NCI-H128 (cell line): ENCODE results near the gene NCAM1.

Source experiments
- DNase-seq: peaks from one replicate; lab custom pipeline; 2025; ENCODE audit not compliant: unreplicated experiment; lab: John Stamatoyannopoulos, UW

NCAM1 gene

DNA sequence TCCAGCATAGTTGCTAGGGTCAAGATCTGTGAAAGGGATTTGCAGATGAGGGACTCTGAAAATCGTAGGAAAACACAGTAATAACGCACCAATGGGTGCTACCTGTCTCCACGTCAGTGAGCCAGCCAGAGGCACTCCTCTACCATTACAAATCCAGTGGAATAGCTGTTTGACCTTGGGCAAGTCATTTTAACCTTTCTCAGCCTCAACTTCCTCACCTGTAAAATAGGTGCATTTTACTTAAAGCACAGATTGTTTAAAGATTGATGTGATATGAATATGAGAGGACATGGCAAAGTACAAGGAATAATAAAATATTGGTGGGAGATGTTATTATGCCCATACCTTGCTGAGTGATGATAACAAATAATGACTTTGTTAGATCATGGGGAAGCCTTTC lies 205.1 kb downstream of the NCAM1 start:
- no peak for DNase-seq

DNA sequence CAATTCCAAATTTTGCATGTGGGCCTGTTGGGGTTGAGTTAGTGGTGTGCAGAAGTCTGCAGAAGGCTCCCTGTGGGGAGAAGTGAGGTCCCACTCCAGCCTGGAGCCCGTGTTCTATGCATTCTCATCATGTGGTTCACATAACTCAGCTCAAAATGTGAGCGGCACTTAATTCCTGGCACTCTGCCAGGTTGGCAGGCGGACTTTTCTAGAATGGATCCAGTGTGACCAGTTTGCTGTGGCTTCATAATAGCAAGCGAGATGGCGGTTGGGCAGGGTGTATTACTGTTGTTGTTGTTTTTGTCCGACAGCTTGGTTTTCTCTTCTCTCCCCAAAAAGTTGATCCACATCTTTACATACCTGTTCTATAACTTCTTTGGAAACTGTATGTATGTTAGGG lies 206.4 kb downstream of the NCAM1 start:
- DNase-seq, result no peak

DNA sequence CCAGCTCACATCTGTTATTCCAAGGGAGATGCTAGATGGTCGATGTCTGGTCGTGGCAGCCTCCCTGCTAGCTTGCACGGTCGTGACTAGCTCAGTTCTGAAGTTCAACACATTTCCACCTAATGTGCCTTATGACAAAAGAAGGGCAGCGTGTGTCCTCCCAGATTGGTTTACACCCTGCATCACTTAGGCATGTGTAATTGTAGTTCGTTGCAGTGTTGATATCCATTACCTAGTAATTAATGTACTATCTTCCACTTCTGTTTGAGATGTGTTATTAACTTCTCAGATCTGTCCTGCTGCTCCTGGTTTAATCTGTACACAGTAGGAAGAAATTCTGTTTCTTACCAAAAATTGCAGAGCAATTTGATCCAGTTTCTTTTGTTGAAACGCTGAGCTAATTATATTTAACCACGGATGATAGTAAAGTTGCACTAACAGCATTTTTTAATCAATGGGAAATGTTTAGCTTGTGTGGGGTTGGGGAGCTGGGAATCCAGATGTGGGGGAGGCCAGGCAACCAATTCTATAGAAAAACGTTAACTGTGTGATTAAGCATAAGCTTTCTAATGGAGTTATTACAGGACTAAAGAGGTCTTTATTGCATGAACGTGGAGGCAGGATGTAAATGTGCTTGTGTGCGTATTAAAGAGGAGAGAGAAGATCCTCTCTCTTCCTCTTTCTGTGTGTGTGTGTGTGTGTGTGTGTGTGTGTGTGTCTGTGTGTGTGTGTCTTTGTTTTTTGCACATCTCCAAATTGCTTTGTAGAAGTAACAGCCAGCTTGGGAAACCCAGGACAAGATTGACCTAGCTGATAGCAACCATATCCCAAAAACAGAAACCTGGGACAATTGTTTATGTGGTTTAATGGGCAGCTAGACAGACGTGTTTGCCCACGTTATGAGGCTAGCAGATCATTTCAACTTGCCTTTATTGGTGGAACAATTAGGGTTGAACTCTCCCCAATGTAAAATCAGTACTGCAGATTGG lies 207.4 kb downstream of the NCAM1 start:
- no peak for DNase-seq

DNA sequence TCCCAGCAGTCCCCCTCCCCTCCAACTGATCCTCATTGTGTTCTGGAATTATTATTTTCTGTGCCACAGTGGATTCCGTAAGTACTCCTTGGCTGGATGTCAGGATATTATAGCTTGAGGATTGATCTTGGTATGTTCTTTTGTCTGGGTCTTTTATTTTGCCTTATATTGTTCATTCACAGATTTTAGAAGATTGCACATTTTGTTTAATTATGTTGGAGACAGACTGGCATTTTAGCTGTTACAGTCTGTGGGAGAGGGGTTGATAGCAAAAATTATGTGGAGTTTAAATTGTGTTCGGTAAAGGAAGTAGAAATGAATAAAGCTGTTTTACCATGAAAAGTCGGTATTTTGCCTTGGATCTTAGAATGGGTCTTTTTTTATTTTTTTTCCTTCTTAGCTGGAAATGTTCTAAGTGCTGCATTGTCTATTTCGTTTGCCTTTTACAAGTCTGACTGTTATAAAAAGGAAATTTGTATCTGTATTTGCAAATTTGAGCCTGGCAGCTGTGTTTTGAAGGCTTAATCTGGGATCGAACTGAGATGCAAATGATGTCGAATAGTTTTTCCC lies 211.2 kb downstream of the NCAM1 start:
- no peak for DNase-seq

DNA sequence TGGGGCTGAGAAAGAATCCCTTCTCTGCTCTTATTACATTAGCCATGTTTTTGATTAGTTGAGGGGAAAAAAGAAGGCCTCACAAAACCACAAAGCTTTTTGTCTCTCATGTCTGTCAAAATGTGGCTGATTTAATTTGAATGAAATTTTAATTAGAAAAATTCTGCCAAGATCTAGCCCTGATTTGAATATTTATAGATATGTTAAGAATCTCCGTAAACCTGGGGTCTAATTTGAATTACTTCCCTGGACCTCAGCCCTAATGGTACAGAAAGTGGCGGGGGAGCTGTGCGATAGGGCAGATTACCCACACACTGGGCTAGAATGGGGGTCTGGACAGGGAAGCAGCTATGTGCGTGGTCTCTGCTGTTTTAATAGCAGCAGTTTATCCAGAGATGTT lies 211.9 kb downstream of the NCAM1 start:
- no peak for DNase-seq

DNA sequence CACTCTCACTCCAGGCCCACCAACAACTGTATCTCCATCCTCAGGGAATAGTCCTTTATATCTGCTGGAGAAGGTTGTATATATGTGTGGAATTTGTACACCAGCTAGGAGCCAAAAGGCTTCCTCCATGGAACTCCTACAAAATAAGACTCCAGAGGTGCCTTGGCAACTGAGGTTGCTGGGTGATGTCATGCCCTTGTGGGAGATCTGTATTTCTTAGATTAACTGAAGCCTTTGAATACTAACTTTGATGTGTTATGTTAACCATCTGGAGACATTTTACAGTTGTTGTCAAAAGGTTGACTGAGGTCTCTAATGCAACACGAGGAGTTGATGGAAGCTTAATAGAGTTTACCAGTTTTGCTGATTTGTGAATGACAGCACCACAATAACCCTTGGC lies 213.7 kb downstream of the NCAM1 start:
- DNase-seq, result no peak

DNA sequence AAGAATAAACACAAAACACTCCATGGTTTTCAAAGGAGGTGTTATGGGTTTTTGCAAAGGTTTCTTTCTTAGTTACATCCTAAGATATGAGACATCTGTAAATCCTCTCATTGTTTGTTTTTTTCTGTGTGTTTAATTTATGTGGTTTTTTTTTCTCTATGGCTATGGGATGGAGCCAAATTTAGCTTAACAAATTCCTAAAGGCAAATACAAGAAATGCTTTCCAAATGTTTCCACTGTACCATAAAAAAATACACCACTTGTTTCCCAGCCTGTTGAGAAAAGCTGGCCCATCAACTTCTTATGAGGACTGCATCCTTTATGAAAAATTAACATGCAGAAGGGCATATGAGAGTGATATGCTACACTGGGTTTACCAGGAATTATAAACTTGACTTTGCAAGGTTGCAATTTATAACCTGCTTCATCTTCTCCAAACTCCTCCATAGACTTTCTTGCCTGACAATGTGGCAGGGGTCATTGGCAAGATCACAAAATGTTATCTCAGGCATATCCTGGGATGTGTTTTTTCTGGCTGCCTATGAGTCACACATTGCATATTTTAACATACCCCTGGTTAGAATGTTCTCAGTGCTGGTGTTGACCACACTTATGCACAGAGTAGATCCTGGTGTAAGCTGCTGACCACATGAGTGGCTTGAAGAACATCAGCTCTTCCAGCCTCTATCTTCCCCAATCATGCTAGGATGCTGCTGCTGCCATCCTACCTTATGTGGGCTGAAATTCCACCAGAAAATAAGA lies 215.6 kb downstream of the NCAM1 start:
- no peak for DNase-seq

DNA sequence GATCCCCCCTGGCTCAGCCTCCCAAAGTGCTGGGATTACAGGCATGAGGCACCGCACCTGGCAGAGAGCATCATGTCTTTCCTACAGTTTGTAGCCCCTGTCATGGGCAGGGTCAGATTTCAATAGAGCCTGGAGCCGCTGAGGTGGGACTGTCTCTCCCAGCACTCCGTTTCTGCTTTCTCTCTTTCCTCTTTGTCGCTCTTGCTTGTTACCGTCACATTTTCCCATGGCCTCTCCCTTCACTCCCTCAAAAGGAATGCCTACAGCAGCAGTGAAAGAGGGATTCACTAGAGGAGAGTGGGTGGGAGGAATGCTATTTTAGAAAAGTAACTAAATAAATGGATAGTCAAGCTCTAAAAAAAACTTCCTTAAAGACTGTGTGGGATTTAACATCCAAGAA lies 216.5 kb downstream of the NCAM1 start:
- no peak for DNase-seq

DNA sequence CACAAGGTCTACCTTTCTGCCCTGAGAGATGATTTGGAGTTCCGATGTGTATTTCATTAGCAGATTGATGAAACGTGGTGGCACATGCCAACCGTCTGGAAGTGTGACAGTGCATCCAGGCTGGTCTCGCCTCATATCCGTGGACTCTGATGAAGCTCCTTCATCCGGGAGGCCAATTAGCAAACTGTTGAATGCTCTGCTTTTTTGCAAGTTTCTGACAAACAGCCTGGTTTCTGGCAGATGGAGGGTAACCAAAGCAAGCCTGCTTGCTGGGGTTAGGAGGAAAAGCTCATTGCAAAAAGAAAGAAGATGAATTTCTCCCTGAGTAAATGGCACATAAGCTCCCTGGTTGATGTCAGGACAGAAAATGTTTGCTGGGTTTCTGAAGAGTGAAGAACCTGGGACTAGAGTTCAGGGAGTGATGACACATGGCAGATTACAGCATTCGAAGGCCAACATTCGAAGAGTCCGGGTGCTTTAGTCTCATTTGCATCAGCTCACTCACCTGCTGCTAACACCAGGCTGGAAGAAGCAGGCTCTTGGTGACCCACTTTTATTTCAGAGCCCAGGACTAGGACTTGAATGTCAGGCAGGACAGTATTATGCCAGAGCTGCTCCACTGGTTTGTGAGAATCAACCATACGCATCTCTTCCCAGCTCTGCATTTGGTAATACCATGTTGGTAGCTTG lies 217.3 kb downstream of the NCAM1 start:
- DNase-seq, result no peak

DNA sequence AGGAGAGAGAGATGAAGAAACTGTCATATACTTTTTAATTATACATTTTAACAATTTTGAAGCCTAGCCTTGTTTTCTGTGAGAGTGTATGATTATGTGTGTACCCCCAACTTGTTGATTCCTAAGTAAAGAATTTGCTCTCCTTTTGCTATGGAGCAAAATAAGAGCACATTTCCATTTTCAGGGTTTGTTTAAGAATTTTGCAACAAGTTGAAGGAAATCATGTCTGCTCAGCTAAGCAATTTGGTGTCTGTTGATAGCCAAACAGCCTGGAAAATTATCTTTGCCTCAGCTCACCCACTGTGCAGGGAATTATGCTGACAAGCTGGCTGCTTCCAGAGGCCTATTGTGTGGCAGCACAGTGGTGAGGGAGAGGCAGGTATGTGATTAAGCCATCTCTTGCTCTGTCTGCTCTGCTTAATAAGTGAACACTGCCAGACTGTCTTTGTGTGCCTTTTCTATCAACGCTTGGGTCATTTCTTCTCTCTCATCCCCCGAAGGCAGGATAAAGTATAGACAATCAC lies 218.0 kb downstream of the NCAM1 start:
- DNase-seq, result no peak

DNA sequence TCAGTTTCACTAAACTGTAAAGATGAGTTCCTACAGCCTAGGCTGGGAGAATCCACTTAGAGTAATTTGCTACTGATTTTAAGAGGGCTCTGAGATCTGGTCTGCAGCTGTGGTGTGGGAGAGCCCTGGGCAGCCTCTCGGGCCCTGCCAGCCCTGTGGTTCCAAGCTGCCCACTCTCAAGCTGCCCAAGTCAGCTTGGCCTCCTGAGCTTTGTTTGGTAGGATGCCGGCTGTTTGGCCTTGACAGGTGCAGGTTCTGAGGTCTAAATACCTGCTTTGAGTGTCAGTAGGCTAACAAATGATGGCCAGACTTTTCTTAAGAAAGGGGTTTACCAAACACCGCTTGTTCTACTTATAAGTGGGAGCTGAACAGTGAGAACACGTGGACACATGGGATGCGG lies 219.9 kb downstream of the NCAM1 start:
- DNase-seq, result no peak

DNA sequence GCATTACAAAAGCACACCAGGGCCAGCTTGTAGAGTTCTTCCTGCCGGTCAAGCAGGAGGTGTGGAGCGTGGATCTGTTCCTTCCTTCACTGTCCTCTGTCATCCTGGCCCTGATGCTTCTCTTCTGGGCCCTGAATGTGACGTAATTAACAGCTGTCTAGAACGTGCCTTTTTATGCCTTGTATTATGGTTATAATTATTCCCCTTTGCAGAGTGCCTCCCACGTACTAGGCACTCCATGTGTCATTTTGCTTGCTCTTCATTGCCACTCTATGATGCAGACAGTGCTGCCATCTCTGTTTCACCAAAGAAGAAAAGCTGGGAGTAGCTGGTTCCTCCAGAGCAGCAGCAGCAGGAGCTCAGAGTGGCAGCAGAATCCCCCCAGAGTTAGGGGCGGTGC lies 221.1 kb downstream of the NCAM1 start:
- no peak for DNase-seq

DNA sequence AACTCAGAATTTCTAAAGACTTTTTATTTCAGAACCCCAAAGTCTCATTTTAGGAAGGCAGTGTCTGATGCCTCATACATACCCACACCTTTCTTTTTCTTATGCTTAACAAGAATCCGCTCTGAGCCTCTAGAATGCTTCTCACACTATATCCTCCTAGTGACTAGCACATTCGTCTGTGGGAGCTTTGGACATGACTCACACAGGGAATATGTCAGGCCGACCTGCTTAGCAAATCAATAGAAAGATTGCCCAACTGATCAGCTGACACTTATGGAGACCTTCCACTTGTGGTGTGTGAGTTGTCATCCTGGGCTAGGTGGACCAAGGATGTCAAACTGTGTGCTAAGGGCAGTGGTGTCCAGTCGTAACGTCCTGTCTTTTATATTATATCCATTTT lies 223.3 kb downstream of the NCAM1 start:
- no peak for DNase-seq

DNA sequence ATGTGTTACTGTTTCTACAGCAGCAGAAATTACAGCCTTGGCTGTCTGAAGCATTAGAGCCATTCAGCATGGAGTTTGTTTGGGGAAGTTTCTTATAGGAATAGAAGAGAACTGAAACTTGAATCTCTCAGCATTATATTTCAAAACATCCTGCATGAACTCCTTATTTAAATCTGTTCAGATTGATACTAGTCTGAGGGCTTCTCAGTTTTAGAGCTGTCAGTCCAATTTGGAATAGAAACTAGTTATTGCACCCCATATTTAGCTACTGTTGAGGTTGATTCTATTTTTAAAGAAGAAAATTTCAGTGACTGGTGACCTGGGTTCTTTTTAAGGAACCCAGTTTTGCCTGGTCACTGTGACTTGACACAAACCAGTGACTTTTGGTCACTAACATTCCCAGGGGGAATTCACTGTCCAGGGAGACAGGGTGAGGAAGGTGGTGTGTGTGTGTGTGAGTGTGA lies 227.2 kb downstream of the NCAM1 start:
- DNase-seq, result no peak

DNA sequence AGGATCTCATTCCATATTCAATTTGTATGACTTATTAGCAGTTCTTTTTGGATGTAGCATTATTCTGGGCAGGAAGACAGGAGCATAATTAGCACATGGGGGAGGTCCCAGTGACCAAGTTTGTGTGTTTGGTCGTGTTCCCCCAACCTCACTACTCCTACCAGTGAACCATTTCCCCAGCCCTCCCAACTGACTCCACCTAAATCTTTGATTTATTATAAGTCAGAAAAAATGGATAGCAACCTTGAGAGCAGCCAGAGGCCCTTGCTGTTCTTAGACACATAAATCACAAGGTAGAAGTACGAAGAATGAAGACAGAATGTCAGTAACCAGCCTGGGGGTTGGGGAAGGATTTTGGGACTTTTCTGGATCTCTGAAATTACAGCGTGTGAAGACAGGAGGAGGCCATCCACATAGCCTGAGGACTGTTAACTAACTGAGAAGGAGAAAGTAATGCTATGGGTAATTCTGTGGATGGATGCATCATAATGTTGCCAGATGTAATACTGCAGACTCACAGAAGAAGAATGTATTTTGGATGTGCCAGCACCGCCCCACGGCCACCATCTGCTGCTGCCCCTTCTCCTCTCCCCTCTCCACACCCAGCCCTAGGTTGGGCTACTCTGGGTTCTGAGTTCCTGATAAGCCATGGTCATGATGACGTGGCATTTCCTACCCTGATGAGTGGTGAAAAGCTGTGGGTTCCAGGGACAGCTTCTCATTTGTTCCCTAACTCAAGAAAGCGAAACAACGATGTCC lies 228.9 kb downstream of the NCAM1 start:
- no peak for DNase-seq

DNA sequence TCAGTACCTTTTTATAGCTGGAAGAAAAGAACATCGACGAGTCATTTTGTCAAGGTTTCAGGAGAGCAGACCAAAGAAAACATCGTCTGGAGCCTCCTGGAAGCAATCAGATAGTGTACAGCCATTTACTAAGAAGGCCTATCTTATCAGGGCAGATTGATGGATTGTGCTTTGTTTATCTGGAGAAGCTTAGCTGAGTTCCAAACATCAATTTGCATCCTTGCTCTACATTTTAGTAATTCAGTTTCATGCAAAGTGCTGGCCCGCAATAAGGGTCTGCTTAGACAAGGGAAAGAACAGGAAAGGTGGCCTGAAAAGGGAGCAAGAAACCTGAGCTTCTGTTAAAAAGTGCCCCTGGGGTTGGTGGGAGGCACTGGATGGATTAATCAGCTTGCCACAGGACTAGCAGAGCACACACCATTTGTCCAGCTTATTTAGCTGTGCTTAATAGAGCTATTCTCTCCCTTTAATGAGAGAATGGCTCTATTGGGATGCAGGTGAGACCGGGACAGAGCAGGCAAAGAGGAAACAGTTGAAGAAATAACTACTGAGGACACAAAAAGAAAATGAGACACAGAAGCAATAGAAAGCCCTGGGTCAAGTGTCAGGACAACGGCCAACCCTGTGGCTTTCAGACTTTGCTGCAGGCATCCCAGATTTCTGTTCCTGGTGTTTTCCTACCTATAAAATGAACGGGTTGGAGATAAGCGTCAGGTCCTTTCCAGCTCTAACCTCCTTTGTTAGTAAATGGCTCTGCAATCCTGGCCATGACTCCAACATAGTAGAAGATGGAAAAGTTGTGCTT lies 231.1 kb downstream of the NCAM1 start:
- no peak for DNase-seq

DNA sequence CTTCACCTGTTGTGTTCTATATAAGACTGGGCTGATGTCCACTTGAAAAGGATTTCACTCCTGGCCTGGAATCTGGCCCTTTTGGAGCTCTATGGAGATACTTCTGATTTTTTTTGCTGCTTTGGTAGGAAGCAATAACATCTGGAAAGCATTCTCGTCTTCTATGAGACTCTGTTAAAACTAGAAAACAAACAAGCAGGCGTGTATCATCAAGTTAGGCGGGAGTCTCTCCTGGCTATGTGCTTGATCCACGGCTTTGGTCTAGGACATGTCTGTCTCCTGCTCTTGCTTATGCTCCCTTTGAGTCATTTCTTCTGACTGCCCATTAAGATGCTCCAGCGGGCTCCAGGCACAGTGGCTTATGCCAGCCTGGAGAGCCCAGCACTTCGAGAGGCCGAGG lies 231.8 kb downstream of the NCAM1 start:
- DNase-seq, result no peak

DNA sequence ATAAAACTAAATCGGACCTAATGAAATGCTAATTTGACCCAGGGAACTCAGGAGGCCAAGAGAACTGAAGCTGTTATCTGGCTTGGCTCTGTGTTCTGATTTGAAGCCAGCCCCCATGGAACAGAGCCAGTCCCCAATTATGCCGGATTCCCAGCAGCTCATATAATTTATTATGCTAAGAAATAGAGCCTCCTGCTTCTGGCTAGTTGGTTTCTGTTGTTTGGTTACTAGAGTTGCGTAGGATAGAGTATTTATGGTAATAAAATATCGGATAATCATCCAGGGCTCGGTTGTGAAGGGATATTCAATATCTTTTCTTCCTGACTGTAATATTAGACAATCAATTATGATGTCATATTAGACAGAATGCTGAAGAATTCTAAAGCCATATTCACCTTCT lies 232.7 kb downstream of the NCAM1 start:
- DNase-seq, result no peak

DNA sequence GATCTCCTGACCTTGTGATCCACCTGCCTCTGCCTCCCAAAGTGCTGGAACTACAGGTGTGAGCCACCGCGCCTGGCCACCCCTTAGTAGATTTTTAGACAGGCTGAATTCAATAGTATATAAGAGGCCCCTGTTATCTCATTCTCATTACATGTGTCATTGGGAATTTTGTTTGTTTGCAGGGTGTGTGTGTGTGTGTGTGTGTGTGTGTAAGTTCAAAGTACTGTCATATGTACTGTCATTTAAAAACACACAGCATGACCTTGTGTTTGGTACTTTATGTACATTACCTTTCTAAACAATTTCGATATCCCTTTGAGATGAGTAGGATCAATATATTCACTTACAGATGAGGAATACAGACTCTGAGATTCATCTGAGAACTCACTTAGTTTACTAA lies 234.5 kb downstream of the NCAM1 start:
- no peak for DNase-seq
